ENCODE data around the gene FTH1. TPM values are rescaled to one million over a fixed set of nuclear protein-coding genes. Genes with fewer than 3 reads are reported as not detected.
"Not testable (repeated sequence)": the region's sequence is repeated elsewhere in the genome, so short reads cannot be mapped to it uniquely, and the experiment has no call there.

FTH1 gene
- total RNA-seq, 3 donors from 2014 or later = 351 to 505 (median 363) TPM

GRCh38 chr11:61972672-61973475 is 5.4 kb upstream of the FTH1 start:
- H3K4me3 Mint-ChIP-seq = peak overlapping the region; percentile 63
- H3K4me1 Mint-ChIP-seq (ENCODE audit: low read depth) = peaks cover 50% of the 10 kb centered on the region

GRCh38 chr11:61972112-61972671 is 4.8 kb upstream of the FTH1 start:
- no peak for ATAC-seq
- DNase-seq = no peak
- no peaks in the 10 kb centered on the region for H3K36me3 Mint-ChIP-seq (ENCODE audit: insufficient read depth)
- H3K4me3 Mint-ChIP-seq = peak overlapping the region; percentile 63
- no peaks in the 10 kb centered on the region for H3K27me3 Mint-ChIP-seq (ENCODE audit: low read depth)
- H3K4me1 Mint-ChIP-seq (ENCODE audit: low read depth) = peaks cover 51% of the 10 kb centered on the region
- H3K9me3 Mint-ChIP-seq = no peaks in the 10 kb centered on the region

More at GRCh38 chr11:61972672-61973475, 5.4 kb upstream of the FTH1 start:
- ATAC-seq (no peak), DNase-seq (no peak)
- H3K9me3 Mint-ChIP-seq = no peaks in the 10 kb centered on the region
- no peaks in the 10 kb centered on the region for H3K27me3 Mint-ChIP-seq (ENCODE audit: low read depth)
- no peaks in the 10 kb centered on the region for H3K36me3 Mint-ChIP-seq (ENCODE audit: insufficient read depth)

GRCh38 chr11:61971248-61972111 is 4.0 kb upstream of the FTH1 start:
- Mint-ChIP-seq H3K9me3 (no peaks in the 10 kb centered on the region), H3K27me3 (ENCODE audit: low read depth) (no peaks in the 10 kb centered on the region), H3K4me3 (peak overlapping the region; percentile 27), H3K36me3 (ENCODE audit: insufficient read depth) (no peaks in the 10 kb centered on the region), H3K4me1 (ENCODE audit: low read depth) (peaks cover 51% of the 10 kb centered on the region)
- ATAC-seq (no peak), DNase-seq (no peak)

DNA sequence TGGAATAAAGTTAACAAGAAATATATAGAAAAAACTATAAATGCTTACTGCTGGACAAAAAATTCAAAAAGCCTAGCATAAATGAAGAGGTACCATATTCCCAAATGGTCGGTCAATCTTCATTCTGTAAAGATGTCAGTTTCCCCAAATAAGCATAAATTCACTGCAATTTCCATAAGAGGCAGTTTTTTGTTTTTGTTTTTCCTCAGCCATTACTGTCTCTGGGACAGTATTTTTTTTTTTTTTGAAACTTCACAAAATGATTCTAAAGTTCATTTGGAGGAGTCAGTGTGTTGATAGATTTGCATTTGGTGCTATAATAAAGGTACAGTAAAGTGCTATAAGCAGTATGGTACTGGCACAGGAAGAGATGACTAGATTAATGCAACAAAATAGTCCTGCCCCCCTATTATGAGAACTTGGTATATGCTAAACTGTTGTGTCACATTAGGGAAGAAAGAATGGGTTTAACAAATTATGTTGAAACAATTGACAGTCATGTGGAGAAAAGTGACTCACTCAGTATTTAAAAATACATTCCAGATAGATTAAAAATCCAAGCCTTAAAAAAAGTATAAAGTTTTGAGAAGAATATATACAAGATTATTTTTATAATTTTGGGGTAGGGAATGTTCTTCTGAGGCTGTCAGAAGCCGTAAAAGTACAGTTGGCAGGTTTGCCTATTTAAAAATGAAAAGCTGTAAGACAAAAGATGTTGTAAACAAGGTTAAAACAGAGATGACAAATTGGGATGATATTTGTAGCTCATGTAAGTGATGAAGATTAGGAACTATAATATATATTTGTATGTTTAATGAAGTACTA is 2.6 kb upstream of the FTH1 start:
- H3K9me3 Mint-ChIP-seq = no peaks in the 10 kb centered on the region
- DNase-seq (no peak), ATAC-seq (no peak)
- H3K4me1 Mint-ChIP-seq (ENCODE audit: low read depth) = peaks cover 56% of the 10 kb centered on the region
- H3K4me3 Mint-ChIP-seq = no peak overlapping the region
- H3K36me3 Mint-ChIP-seq (ENCODE audit: insufficient read depth) = peaks cover 8% of the 10 kb centered on the region
- no peaks in the 10 kb centered on the region for H3K27me3 Mint-ChIP-seq (ENCODE audit: low read depth)

DNA sequence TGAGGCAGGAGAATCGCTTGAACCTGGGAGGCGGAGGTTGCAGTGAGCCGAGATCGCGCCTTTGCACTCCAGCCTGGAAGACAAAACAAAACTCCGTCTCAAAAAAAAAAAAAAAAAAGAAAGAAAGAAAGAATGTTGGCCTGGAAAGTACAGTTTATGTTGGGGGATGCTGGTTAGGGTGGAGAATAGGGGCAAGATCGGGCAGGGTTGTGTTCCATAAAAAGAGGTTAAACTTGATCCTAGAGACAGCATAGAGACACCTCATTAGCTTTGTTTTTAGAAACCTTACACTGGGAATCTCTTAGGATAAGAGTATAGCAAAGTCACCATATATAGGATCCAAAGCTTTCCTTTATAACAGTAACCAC is 1.9 kb upstream of the FTH1 start:
- Mint-ChIP-seq H3K4me3 (peak overlapping the region; percentile 16), H3K36me3 (ENCODE audit: insufficient read depth) (peaks cover 14% of the 10 kb centered on the region), H3K27me3 (ENCODE audit: low read depth) (no peaks in the 10 kb centered on the region), H3K9me3 (no peaks in the 10 kb centered on the region), H3K4me1 (ENCODE audit: low read depth) (peaks cover 63% of the 10 kb centered on the region)
- ATAC-seq = no peak
- DNase-seq = no peak

DNA sequence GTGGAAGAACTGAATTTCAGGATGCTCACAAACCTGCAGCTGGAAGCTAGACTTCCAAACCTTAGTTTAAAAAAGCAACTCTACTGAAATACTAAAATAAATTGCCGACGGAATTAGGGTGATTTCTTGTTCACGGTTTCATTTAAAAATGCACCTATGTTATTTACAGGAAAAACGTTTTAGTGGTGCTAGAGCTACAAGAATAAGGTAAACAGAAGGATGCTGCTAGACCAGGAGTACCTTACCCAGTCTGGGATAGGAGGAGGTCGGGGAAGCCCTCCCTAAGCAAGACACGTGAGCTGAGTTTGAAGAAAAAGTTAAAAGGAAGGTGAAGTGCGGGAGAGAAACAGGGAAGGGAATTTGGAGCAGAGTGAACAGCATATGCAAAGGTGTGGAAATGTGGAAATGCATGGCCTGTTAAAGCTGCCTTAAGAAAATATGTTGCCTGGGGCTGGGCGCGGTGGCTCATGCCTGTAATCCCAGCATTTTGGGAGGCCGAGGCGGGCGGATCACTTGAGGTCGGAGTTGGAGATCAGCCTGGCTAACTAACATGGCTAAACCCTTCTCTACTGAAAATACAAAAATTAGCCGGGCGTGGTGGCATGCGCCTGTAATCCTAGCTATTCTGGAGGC is 1.4 kb upstream of the FTH1 start:
- no peak for DNase-seq
- peak overlapping the region; percentile 93 for H3K4me3 Mint-ChIP-seq
- H3K9me3 Mint-ChIP-seq = no peaks in the 10 kb centered on the region
- peaks cover 19% of the 10 kb centered on the region for H3K36me3 Mint-ChIP-seq (ENCODE audit: insufficient read depth)
- H3K4me1 Mint-ChIP-seq (ENCODE audit: low read depth) = peaks cover 68% of the 10 kb centered on the region
- no peak for ATAC-seq
- no peaks in the 10 kb centered on the region for H3K27me3 Mint-ChIP-seq (ENCODE audit: low read depth)

- Mint-ChIP-seq H3K4me1 (ENCODE audit: low read depth) (peaks cover 70% of the 10 kb centered on the region), H3K27me3 (ENCODE audit: low read depth) (no peaks in the 10 kb centered on the region), H3K4me3 (peak overlapping the region; percentile 93), H3K36me3 (ENCODE audit: insufficient read depth) (peaks cover 25% of the 10 kb centered on the region), H3K9me3 (no peaks in the 10 kb centered on the region)
- ATAC-seq (peak in 1 of 2 donors; percentile 5), DNase-seq (peak; percentile 12)
These were observed 707 bp upstream of the FTH1 start for GRCh38 chr11:61967924-61968757.

DNA sequence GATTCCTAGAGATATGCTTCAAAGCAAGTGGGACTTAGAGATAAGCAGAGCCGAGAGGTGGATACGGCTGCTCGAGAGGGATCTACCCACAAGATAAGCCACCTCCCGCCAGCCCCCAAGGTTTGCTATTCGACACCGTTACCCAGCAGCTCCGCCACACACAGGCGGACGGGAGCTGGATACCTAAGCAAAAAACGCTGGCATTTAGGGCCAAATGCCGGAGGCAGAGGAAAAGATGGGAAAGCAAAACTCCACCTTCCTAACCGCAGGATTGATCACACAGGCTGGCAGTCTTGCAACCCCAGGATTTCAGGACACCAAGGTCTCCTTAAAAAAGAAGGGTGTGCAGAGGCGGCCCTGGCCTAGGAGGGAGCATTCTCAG is 709 bp downstream of the FTH1 start:
- DNase-seq (no peak), ATAC-seq (peak in 1 of 2 donors; percentile 19)
- Mint-ChIP-seq H3K36me3 (ENCODE audit: insufficient read depth) (peaks cover 28% of the 10 kb centered on the region), H3K4me1 (ENCODE audit: low read depth) (peaks cover 70% of the 10 kb centered on the region), H3K9me3 (no peaks in the 10 kb centered on the region), H3K27me3 (ENCODE audit: low read depth) (no peaks in the 10 kb centered on the region), H3K4me3 (peak overlapping the region; percentile 93)

DNA sequence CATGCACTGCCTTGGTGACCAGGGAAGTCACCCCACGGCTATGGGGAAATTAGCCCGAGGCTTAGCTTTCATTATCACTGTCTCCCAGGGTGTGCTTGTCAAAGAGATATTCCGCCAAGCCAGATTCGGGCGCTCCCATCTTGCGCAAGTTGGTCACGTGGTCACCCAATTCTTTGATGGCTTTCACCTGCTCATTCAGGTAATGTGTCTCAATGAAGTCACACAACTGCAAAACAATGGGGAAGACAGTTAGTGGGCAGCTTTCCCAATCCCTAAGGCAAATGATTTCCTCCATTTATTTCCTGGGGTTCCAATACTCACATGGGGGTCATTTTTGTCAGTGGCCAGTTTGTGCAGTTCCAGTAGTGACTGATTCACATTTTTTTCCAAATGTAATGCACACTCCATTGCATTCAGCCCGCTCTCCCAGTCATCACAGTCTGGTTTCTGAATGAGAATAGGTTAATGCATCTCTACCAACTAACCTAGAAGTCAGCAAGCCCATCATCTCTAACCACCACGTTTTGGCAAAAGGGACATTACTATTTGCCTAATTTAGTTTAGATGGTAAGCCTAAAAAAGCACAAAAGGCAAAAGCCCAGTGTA is 2.7 kb downstream of the FTH1 start:
- H3K9me3 Mint-ChIP-seq, ATAC-seq: not testable (repeated sequence)

GRCh38 chr11:61964058-61964665 is 3.3 kb downstream of the FTH1 start:
- H3K4me3 Mint-ChIP-seq = peak overlapping the region; percentile 93
- peaks cover 29% of the 10 kb centered on the region for H3K36me3 Mint-ChIP-seq (ENCODE audit: insufficient read depth)
- H3K4me1 Mint-ChIP-seq (ENCODE audit: low read depth) = peaks cover 51% of the 10 kb centered on the region
- ATAC-seq = no peak
- H3K9me3 Mint-ChIP-seq = no peaks in the 10 kb centered on the region
- no peaks in the 10 kb centered on the region for H3K27me3 Mint-ChIP-seq (ENCODE audit: low read depth)
- DNase-seq = no peak

More for the DNA sequence above, 2.7 kb downstream of the FTH1 start:
- DNase-seq; H3K27me3 Mint-ChIP-seq (ENCODE audit: low read depth): not testable (repeated sequence)
- H3K4me1 Mint-ChIP-seq (ENCODE audit: low read depth) = peaks cover 54% of the 10 kb centered on the region
- peaks cover 29% of the 10 kb centered on the region for H3K36me3 Mint-ChIP-seq (ENCODE audit: insufficient read depth)
- peak overlapping the region; percentile 93 for H3K4me3 Mint-ChIP-seq

DNA sequence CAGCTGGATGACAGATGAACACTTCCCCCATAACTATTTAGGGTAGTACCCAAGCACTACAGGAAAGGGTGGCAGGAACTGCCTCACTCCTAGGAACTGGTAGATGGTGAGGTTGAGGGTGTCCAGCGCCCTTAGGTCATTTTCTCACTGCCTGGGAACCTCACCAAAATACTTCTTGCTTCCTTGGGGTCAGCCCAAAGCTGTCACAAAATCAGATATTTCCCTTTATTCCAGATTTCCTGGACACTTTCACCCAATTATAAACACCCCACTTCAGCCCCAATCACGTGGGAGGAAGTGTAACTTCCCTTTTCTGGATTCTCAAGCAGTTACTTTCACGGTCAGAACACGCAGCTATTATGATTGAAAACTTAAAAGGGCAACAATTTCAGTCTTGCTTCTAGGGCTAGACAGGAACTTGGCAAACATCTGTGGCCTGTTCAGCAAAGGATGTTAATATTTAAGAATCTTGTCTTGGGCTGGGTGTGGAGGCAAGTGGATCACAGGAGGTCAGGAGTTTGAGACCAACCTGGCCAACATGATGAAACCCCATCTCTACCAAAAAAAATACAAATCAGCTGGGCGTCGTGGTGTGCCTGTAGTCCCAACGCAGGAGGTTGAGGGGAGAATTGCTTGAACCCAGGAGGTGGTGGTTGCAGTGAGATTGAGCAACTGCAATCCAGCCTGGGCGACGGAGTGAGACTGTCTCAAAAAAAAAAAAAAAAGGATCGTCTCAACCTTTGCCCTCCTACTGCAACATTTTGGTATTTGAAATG is 4.0 kb downstream of the FTH1 start:
- H3K27me3 Mint-ChIP-seq (ENCODE audit: low read depth) = no peaks in the 10 kb centered on the region
- peaks cover 51% of the 10 kb centered on the region for H3K4me1 Mint-ChIP-seq (ENCODE audit: low read depth)
- ATAC-seq (no peak), DNase-seq (no peak)
- no peaks in the 10 kb centered on the region for H3K9me3 Mint-ChIP-seq
- H3K36me3 Mint-ChIP-seq (ENCODE audit: insufficient read depth) = peaks cover 30% of the 10 kb centered on the region
- H3K4me3 Mint-ChIP-seq = peak overlapping the region; percentile 93

DNA sequence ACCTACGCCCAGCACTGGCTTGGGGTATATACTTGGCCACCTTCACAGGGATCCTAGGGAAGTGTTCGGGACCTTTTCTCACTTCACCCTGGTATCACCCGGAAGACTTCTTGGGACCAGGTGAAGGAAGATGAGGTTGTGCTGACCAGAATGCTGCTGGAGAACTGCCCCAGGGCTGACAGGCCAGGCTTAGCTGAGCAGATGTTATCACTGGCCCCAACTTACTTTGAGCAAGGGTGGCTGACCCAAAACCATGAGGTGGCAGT is 4.5 kb downstream of the FTH1 start:
- Mint-ChIP-seq H3K4me3 (no peak overlapping the region), H3K9me3 (no peaks in the 10 kb centered on the region), H3K36me3 (ENCODE audit: insufficient read depth) (peaks cover 30% of the 10 kb centered on the region), H3K27me3 (ENCODE audit: low read depth) (no peaks in the 10 kb centered on the region), H3K4me1 (ENCODE audit: low read depth) (peaks cover 48% of the 10 kb centered on the region)
- DNase-seq (no peak), ATAC-seq (no peak)
